Cardiac fibroblast (primary cell): Measurements from ENCODE around the gene C20orf202.

Experiments used
- DNase-seq, 2 donors: peaks; one replicate each; pipeline versions ENCODE4 v3.0.0 to v3.0.0-alpha.2; 2010; ENCODE audit warnings: low read depth in 2 of 2
- H3K4me3 ChIP-seq, 2 donors: replicated peaks in 1 of 2; 1 replicate in 1 of 2; 2 replicates in 1 of 2; pipeline ENCODE4 v1.5.1; 2011; ENCODE audit warnings: low read depth in 2 of 2, low read length in 2 of 2, mild to moderate bottlenecking in 2 of 2, moderate library complexity in 1 of 2
- CTCF ChIP-seq: IDR thresholded peaks from one replicate; pipeline ENCODE4 v1.5.1; 2011; ENCODE audit warnings: low read depth, mild to moderate bottlenecking, low read length, inconsistent platforms

The C20orf202 gene

GRCh38 chr20:1196634-1197033 is 6.6 kb upstream of the C20orf202 start:
- TF ChIP-seq CTCF, result no peak
- H3K4me3 ChIP-seq, result no peak overlapping the region
- no peak for DNase-seq

- H3K4me3 ChIP-seq, result no peak overlapping the region
- DNase-seq, result no peak
- no peak for TF ChIP-seq CTCF
Observed at GRCh38 chr20:1197801-1198200, 5.5 kb upstream of the C20orf202 start.

GRCh38 chr20:1198751-1199150 is 4.5 kb upstream of the C20orf202 start:
- no peak overlapping the region for H3K4me3 ChIP-seq
- DNase-seq, result no peak
- no peak for TF ChIP-seq CTCF

GRCh38 chr20:1199212-1199873 is 3.9 kb upstream of the C20orf202 start:
- no peak for TF ChIP-seq CTCF
- H3K4me3 ChIP-seq, result no peak overlapping the region
- DNase-seq, result no peak

GRCh38 chr20:1199964-1200363 is 3.3 kb upstream of the C20orf202 start:
- DNase-seq, result no peak
- H3K4me3 ChIP-seq, result no peak overlapping the region
- no peak for TF ChIP-seq CTCF

GRCh38 chr20:1203630-1204029 is 376 bp downstream of the C20orf202 start:
- H3K4me3 ChIP-seq, result no peak overlapping the region
- TF ChIP-seq CTCF, result no peak
- no peak for DNase-seq

- no peak for TF ChIP-seq CTCF
- no peak for DNase-seq
- no peak overlapping the region for H3K4me3 ChIP-seq
Observed at GRCh38 chr20:1204113-1204512, 859 bp downstream of the C20orf202 start.
